HepG2 (cell line): ENCODE measurements around the gene SLC4A2. TPM values are rescaled to one million over a fixed set of nuclear protein-coding genes. Genes with fewer than 3 reads are reported as not detected.

Experiments used
- HNF4G ChIP-seq, 2 experiments: sonication (generic) in 1 of 2; formaldehyde crosslinking in 1 of 2; IDR thresholded peaks; 2 replicates each; pipeline versions ENCODE4 v1.4.0 to v1.6.1; 2011 to 2020; ENCODE audit warnings: borderline replicate concordance in 2 of 2, low read depth in 2 of 2, mild to moderate bottlenecking in 2 of 2, low read length in 1 of 2, missing genetic modification reagents in 1 of 2, moderate library complexity in 1 of 2
- KDM5B ChIP-seq: sonication (generic); formaldehyde crosslinking; IDR thresholded peaks from 2 replicates; pipeline ENCODE4 v1.4.0; 2020; ENCODE audit warnings: missing genetic modification reagents, mild to moderate bottlenecking, borderline replicate concordance
- POLR2A ChIP-seq, 2 experiments: IDR thresholded peaks; 2 replicates each; pipeline ENCODE4 v1.6.1; 2011; ENCODE audit warnings: low read depth in 2 of 2, low read length in 2 of 2, mild to moderate bottlenecking in 1 of 2, moderate library complexity in 1 of 2; ENCODE audit not compliant: insufficient read depth in 1 of 2
- PPARG ChIP-seq: conservative IDR thresholded peaks from 2 replicates; pipeline ENCODE4 v1.6.1; 2016; ENCODE audit warnings: missing biosample characterization, missing genetic modification reagents
- SKI ChIP-seq: fragments of 450-650 bp; IDR thresholded peaks from one replicate; pipeline ENCODE4 v1.6.1; 2018; ENCODE audit warnings: mild to moderate bottlenecking; ENCODE audit not compliant: partially characterized antibody
- SSRP1 ChIP-seq: IDR thresholded peaks from 2 replicates; pipeline ENCODE4 v1.6.1; 2016; ENCODE audit warnings: control low read depth
- TOE1 ChIP-seq: sonication (generic); formaldehyde crosslinking; IDR thresholded peaks from 2 replicates; pipeline ENCODE4 v1.4.0; 2020; ENCODE audit warnings: mild to moderate bottlenecking, missing genetic modification reagents
- ZFP36L1 ChIP-seq: sonication (generic); formaldehyde crosslinking; IDR thresholded peaks from 2 replicates; pipeline ENCODE4 v1.8.0; 2022; ENCODE audit warnings: mild to moderate bottlenecking, missing genetic modification reagents, moderate library complexity
- ZNF143 ChIP-seq: sonication (generic); formaldehyde crosslinking; IDR thresholded peaks from 2 replicates; pipeline ENCODE4 v1.4.0; 2020; ENCODE audit warnings: missing genetic modification reagents
- ZNF326 ChIP-seq: sonication (generic); formaldehyde crosslinking; IDR thresholded peaks from 2 replicates; pipeline ENCODE4 v1.4.0; 2020; ENCODE audit warnings: missing genetic modification reagents, borderline replicate concordance
- ZNF746 ChIP-seq: sonication (generic); formaldehyde crosslinking; IDR thresholded peaks from 2 replicates; pipeline ENCODE4 v1.8.0; 2022; ENCODE audit warnings: mild to moderate bottlenecking, missing genetic modification reagents
- ZNF777 ChIP-seq: sonication (generic); formaldehyde crosslinking; IDR thresholded peaks from 2 replicates; pipeline ENCODE4 v1.4.0; 2020; ENCODE audit warnings: missing genetic modification reagents
- ZSCAN21 ChIP-seq: sonication (generic); formaldehyde crosslinking; IDR thresholded peaks from 2 replicates; pipeline ENCODE4 v1.8.0; 2022; ENCODE audit warnings: mild to moderate bottlenecking, missing genetic modification reagents, moderate library complexity, borderline replicate concordance
- polyA plus RNA-seq, 8 experiments: library from polyadenylated mRNA; depleted of rRNA in 3 of 8; stranded (reverse) in 7 of 8; unstranded in 1 of 8; fragments of >200 nt; fragmentation: Illumina TruSeq in 4 of 8; extraction: Trizol in 4 of 8; gene quantifications; 2 replicates each; pipeline versions ENCODE4 v1.2.1 to v1.2.3, GENCODE V29; 2011 to 2016; ENCODE audit warnings: low read depth in 4 of 8, missing spikeins in 1 of 8, mixed read lengths in 1 of 8; ENCODE audit not compliant: insufficient read depth in 1 of 8
- total RNA-seq, 5 experiments: library from RNA; depleted of rRNA; stranded (reverse); fragments of >200 nt; fragmentation: Illumina TruSeq; extraction: Trizol; gene quantifications; 2 replicates each; pipeline ENCODE4 v1.2.3, GENCODE V29; 2016; ENCODE audit warnings: low read depth in 1 of 5
- TF ChIP-seq, protein P1 (sequence below): sonication (generic); formaldehyde crosslinking; IDR thresholded peaks from 2 replicates; pipeline ENCODE4 v1.4.0; 2020; ENCODE audit warnings: mild to moderate bottlenecking, missing genetic modification reagents
- TF ChIP-seq, protein P2 (sequence below): sonication (generic); formaldehyde crosslinking; IDR thresholded peaks from 2 replicates; pipeline ENCODE4 v1.8.1; 2023; ENCODE audit warnings: missing genetic modification reagents, inconsistent platforms, borderline replicate concordance
- TF ChIP-seq, protein P3 (sequence below): sonication (generic); formaldehyde crosslinking; IDR thresholded peaks from 2 replicates; pipeline ENCODE4 v1.8.0; 2022; ENCODE audit warnings: missing genetic modification reagents, low read depth, mild to moderate bottlenecking, borderline replicate concordance
- TF ChIP-seq, protein P4 (sequence below): sonication (generic); formaldehyde crosslinking; IDR thresholded peaks from 2 replicates; pipeline ENCODE4 v1.5.0; 2020; ENCODE audit warnings: mild to moderate bottlenecking, missing genetic modification reagents, moderate library complexity
- TF ChIP-seq, protein P5 (sequence below): sonication (generic); formaldehyde crosslinking; IDR thresholded peaks from 2 replicates; pipeline ENCODE4 v1.5.1; 2020; ENCODE audit warnings: mild to moderate bottlenecking, missing genetic modification reagents, moderate library complexity

The SLC4A2 gene
- total and polyA plus RNA-seq, 2 of the 13 experiments (the other 11 are each of a cell fraction or from before 2014, with no cell fraction given), result 51.9 to 73.4 TPM

DNA sequence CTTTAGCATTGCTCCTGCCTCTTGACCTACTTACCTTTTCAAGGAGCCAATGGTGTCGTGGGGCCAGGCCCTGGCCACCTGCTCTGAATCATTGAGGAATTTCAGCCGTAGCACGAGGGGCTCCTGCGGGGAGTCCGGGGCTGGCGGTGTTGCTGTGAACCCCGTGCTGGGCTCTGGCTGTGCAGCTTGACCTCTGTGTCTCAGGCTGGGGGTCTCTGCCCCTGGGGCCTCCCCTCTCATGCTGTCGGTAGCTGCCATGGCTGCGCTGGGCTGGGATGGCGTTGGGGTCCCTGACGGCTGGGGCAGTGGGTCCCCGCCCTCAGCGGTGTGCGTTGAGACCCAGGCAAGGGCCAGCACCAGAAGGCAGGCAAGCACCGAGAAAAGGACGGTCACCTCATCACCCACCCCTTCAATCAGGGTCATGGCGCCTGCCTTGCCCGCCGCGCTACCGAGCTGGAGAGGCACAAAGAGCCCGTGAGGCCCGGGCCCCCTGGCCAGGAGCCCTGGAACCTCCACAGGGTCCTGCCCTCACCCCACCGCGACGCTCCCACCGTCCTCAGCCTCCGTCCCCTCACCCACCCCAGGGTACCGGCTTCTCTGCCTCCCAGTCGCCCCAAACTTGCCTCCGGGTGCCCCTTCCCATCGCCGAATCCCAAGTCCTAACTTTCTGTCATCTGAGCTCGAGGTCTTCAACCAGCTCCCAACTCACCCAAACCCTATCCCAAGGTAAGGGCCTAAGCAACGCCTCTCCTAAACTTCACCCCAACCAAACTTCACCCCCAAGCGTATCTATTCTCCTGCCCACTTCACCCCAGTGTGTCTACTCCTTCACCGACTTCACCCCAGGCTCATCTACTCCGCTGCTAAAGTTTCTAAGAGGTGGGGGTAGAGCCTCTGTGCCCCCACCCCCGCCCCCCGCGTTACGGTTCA is 23.0 kb downstream of the SLC4A2 start (continued):
- TF ChIP-seq HNF4G (IDR thresholded peaks at IDR 0.05; ENCODE audit: borderline replicate concordance, low read depth, low read length) (no peak), HNF4G (CRISPR knock-in tag; IDR thresholded peaks at IDR 0.05; ENCODE audit: borderline replicate concordance, low read depth) (no peak), KDM5B (CRISPR knock-in tag) (no peak; the same call in 1 of the 2 replicates), TOE1 (CRISPR knock-in tag) (no peak), POLR2A (IDR thresholded peaks at IDR 0.05; ENCODE audit: insufficient read depth in 1 of 2, low read depth in 2 of 2, low read length in 2 of 2) (no peak), ZNF746 (CRISPR knock-in tag) (no peak), ZNF326 (CRISPR knock-in tag) (no peak), ZNF777 (CRISPR knock-in tag) (no peak), ZSCAN21 (0 out of 2 replicates have a peak, but pooled peaks have one; percentile 21), ZNF143 (CRISPR knock-in tag) (no peak), ZFP36L1 (CRISPR knock-in tag) (no peak), PPARG (0 out of 2 replicates have a peak, but pooled peaks have one; percentile 2), SSRP1 (CRISPR knock-in tag) (no peak), SKI (no peak)
- TF ChIP-seq, protein P1, sequence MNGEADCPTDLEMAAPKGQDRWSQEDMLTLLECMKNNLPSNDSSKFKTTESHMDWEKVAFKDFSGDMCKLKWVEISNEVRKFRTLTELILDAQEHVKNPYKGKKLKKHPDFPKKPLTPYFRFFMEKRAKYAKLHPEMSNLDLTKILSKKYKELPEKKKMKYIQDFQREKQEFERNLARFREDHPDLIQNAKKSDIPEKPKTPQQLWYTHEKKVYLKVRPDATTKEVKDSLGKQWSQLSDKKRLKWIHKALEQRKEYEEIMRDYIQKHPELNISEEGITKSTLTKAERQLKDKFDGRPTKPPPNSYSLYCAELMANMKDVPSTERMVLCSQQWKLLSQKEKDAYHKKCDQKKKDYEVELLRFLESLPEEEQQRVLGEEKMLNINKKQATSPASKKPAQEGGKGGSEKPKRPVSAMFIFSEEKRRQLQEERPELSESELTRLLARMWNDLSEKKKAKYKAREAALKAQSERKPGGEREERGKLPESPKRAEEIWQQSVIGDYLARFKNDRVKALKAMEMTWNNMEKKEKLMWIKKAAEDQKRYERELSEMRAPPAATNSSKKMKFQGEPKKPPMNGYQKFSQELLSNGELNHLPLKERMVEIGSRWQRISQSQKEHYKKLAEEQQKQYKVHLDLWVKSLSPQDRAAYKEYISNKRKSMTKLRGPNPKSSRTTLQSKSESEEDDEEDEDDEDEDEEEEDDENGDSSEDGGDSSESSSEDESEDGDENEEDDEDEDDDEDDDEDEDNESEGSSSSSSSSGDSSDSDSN (CRISPR knock-in tag), result peak; percentile 32; the same call in 1 of the 2 replicates
- TF ChIP-seq, protein P2, sequence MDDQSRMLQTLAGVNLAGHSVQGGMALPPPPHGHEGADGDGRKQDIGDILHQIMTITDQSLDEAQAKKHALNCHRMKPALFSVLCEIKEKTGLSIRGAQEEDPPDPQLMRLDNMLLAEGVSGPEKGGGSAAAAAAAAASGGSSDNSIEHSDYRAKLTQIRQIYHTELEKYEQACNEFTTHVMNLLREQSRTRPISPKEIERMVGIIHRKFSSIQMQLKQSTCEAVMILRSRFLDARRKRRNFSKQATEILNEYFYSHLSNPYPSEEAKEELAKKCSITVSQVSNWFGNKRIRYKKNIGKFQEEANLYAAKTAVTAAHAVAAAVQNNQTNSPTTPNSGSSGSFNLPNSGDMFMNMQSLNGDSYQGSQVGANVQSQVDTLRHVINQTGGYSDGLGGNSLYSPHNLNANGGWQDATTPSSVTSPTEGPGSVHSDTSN (CRISPR knock-in tag), result no peak
- TF ChIP-seq, protein P3, sequence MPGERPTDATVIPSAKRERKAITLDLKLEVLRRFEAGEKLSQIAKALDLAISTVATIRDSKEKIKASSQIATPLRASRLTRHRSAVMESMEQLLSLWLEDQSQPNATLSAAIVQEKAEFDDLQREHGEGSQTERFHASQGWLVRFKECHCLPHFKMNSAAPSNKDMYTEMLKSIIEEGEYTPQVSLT (CRISPR knock-in tag), result no peak
- TF ChIP-seq, protein P4, sequence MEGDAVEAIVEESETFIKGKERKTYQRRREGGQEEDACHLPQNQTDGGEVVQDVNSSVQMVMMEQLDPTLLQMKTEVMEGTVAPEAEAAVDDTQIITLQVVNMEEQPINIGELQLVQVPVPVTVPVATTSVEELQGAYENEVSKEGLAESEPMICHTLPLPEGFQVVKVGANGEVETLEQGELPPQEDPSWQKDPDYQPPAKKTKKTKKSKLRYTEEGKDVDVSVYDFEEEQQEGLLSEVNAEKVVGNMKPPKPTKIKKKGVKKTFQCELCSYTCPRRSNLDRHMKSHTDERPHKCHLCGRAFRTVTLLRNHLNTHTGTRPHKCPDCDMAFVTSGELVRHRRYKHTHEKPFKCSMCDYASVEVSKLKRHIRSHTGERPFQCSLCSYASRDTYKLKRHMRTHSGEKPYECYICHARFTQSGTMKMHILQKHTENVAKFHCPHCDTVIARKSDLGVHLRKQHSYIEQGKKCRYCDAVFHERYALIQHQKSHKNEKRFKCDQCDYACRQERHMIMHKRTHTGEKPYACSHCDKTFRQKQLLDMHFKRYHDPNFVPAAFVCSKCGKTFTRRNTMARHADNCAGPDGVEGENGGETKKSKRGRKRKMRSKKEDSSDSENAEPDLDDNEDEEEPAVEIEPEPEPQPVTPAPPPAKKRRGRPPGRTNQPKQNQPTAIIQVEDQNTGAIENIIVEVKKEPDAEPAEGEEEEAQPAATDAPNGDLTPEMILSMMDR, result no peak
- TF ChIP-seq, protein P5, sequence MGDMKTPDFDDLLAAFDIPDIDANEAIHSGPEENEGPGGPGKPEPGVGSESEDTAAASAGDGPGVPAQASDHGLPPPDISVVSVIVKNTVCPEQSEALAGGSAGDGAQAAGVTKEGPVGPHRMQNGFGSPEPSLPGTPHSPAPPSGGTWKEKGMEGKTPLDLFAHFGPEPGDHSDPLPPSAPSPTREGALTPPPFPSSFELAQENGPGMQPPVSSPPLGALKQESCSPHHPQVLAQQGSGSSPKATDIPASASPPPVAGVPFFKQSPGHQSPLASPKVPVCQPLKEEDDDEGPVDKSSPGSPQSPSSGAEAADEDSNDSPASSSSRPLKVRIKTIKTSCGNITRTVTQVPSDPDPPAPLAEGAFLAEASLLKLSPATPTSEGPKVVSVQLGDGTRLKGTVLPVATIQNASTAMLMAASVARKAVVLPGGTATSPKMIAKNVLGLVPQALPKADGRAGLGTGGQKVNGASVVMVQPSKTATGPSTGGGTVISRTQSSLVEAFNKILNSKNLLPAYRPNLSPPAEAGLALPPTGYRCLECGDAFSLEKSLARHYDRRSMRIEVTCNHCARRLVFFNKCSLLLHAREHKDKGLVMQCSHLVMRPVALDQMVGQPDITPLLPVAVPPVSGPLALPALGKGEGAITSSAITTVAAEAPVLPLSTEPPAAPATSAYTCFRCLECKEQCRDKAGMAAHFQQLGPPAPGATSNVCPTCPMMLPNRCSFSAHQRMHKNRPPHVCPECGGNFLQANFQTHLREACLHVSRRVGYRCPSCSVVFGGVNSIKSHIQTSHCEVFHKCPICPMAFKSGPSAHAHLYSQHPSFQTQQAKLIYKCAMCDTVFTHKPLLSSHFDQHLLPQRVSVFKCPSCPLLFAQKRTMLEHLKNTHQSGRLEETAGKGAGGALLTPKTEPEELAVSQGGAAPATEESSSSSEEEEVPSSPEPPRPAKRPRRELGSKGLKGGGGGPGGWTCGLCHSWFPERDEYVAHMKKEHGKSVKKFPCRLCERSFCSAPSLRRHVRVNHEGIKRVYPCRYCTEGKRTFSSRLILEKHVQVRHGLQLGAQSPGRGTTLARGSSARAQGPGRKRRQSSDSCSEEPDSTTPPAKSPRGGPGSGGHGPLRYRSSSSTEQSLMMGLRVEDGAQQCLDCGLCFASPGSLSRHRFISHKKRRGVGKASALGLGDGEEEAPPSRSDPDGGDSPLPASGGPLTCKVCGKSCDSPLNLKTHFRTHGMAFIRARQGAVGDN, result peak; percentile 88
